Activated CD8-positive, alpha-beta T cell treated with anti-CD3 and anti-CD28 coated beads, Interleukin-2, amount 10 ng/mL, durations not matched to agents 7 days and 5 days (primary cell): ENCODE measurements around the gene GLT8D1. TPM values are rescaled to one million over a fixed set of nuclear protein-coding genes. Genes with fewer than 3 reads are reported as not detected.

Experiments used
- ATAC-seq: fragments of 150-1000 bp; cut with Tn5 transposase; one replicate; pipeline ENCODE4 v1.10.0; 2021; ENCODE audit warnings: moderate library complexity
- CTCF ChIA-PET: fragments of 350-600 bp; sonication (Branson Sonifier 250); formaldehyde crosslinking; loops from one replicate; lab custom pipeline; 2021; ENCODE audit warnings: antibody characterized with exemption; lab: Charles Lee
- POLR2A ChIA-PET: fragments of 350-600 bp; sonication (Branson Sonifier 250); formaldehyde crosslinking; loops from one replicate; lab custom pipeline; 2021; ENCODE audit warnings: antibody characterized with exemption; lab: Charles Lee
- DNase-seq: peaks from one replicate; pipeline ENCODE4 v3.0.0-alpha.2; 2020
- H3K27ac Mint-ChIP-seq: one replicate; pipeline ENCODE4 v1.8.0; 2021; ENCODE audit warnings: mild to moderate bottlenecking, mixed read lengths
- H3K27me3 Mint-ChIP-seq: one replicate; pipeline ENCODE4 v1.8.0; 2021; ENCODE audit warnings: low read depth, mixed read lengths
- H3K36me3 Mint-ChIP-seq: one replicate; pipeline ENCODE4 v1.8.0; 2021; ENCODE audit warnings: low read depth, mixed read lengths
- H3K4me1 Mint-ChIP-seq: one replicate; pipeline ENCODE4 v1.8.0; 2021; ENCODE audit warnings: low read depth, mixed read lengths
- H3K4me3 Mint-ChIP-seq: one replicate; pipeline ENCODE4 v1.8.0; 2021; ENCODE audit warnings: mild to moderate bottlenecking, mixed read lengths
- H3K9me3 Mint-ChIP-seq: one replicate; pipeline ENCODE4 v1.8.0; 2022; ENCODE audit warnings: mixed read lengths; ENCODE audit not compliant: insufficient read depth
- total RNA-seq, 2 experiments: library from RNA; stranded (reverse); gene quantifications; one replicate each; pipeline ENCODE4 v1.2.3, GENCODE V29; 2021

GLT8D1 gene
- total RNA-seq, 2 experiments from 2014 or later = 36.4 to 38.2 TPM

DNA sequence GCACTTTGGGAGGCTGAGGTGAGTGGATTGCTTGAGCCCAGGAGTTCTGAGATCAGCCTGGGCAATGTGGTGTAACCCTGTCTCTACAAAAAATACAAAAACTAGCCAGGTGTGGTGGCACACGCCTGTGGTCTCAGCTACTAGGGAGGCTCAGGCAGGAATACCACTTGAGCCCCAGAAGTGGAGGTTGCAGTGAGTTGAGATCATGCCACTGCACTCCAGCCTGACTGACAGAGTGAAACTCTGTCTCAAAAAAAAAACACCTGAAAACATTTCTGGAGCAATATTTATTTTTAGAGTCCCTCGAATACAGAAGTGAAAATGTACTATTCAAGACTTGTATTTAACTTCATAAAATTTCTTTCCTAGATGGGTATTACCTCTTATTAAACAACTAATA, 4.9 kb upstream of the GLT8D1 start:
- Mint-ChIP-seq H3K4me3 (no peak overlapping the region), H3K36me3 (peaks cover 28% of the 10 kb centered on the region), H3K27ac (no peak overlapping the region), H3K27me3 (no peaks in the 10 kb centered on the region), H3K9me3 (no peaks in the 10 kb centered on the region), H3K4me1 (peaks cover 19% of the 10 kb centered on the region)
- CTCF ChIA-PET = no interaction called here
- ATAC-seq = no peak
- POLR2A ChIA-PET = no interaction called here
- DNase-seq = no peak

DNA sequence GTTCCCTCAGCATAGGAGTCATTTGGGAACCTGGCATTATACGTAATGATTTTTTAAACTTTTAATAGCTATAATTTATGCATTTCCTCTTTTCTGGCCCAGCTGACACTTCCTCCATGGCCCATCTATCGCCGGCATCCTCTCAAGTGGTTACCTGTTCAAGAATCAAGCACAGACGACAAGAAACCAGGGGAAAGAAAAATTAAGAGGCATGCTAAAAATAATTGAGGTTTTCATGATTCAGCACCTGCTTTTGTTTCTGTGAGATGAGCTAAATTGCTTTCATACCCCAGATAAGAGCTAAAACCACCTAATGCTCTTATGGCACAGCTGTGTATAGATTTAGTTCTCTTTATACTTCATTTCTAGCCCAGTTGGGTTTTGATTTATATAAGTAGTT, 2.0 kb upstream of the GLT8D1 start:
- CTCF ChIA-PET = interaction anchor here (0.7 kb wide), 2 partner anchors 14 to 93 kb away, joined by 3 read pairs; no protein-coding TSS in a partner anchor
- Mint-ChIP-seq H3K27ac (peak overlapping the region; percentile 48), H3K4me1 (peaks cover 34% of the 10 kb centered on the region), H3K36me3 (peaks cover 29% of the 10 kb centered on the region), H3K9me3 (no peaks in the 10 kb centered on the region), H3K27me3 (no peaks in the 10 kb centered on the region), H3K4me3 (peak overlapping the region; percentile 96)
- ATAC-seq (no peak), DNase-seq (no peak)
- POLR2A ChIA-PET = interaction anchor here (0.7 to 4.3 kb wide), 2 partner anchors 19 to 22 kb away, joined by 3 to 25 read pairs; partner anchors contain the start of genes GNL3 and PBRM1

DNA sequence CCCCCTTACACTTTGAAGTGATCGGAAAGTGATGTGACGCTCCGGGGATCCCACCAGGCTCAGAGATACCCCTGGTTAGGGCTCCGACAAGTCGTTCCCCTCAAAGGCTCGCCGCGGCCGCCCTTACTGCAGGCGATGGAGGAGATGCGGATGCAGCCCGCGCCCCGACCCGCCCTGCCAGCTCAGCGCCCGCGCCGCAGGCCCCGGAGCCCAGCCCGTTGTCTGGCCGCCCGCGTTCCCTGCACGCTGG, 228 bp downstream of the GLT8D1 start:
- Mint-ChIP-seq H3K4me3 (peak overlapping the region; percentile 96), H3K27ac (peak overlapping the region; percentile 92), H3K9me3 (no peaks in the 10 kb centered on the region), H3K27me3 (no peaks in the 10 kb centered on the region), H3K4me1 (peaks cover 36% of the 10 kb centered on the region), H3K36me3 (peaks cover 24% of the 10 kb centered on the region)
- POLR2A ChIA-PET = interaction anchor here (0.6 to 4.3 kb wide), 5 partner anchors 12 to 403 kb away, joined by 3 to 25 read pairs (median 5); partner anchors contain the start of genes GNL3 and PBRM1
- CTCF ChIA-PET = interaction anchor here (1.2 to 2.3 kb wide), 2 partner anchors 8 to 16 kb away, joined by 3 to 8 read pairs; no protein-coding TSS in a partner anchor
- ATAC-seq (no peak), DNase-seq (no peak)

DNA sequence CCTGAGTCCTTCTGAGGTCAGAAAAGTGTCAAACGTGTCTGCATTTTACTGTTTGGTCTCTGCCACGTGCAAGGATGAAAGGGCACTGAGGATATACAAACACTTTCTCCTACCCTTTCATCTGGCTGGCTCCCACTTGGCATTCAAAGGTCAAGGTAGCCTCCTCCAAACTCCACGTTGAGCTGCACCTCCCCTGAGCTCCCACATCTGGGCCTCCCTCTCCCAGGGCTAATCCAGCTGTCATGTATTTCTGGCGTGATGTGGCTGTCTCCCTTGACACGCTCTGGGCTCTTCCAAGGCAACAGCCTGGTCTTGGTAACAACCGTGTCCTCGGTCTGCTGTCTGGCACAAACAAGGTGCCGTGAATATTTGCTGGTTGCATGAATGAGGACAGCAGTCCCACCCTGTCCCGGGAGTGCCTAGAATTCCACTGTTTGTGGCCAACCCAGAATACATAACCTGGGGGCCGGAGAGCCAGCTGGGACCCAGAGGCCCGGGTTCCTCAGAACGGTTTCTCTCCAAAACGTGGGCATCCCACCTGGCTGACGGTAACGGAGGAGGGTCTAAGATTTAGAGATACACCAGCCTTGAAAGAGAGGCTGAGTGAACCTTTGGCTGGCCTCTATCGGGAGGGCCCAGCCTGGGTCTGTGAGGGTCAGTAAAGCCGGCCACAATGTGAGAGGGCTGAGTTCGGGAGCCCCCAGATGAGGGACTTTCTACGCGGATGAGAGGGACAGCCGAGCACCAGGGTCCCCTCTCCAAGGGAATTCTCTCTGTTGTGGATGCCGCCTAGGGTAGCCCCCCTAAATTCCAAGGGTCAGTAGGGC, 767 bp downstream of the GLT8D1 start:
- peak; percentile 30 for DNase-seq
- ChIA-PET CTCF (interaction anchor here (1.2 to 2.3 kb wide), 2 partner anchors 7 to 16 kb away, joined by 3 to 8 read pairs; no protein-coding TSS in a partner anchor), POLR2A (interaction anchor here (0.6 to 4.3 kb wide), 4 partner anchors 12 to 20 kb away, joined by 3 to 25 read pairs (median 6); partner anchors contain the start of genes GNL3 and PBRM1)

DNA sequence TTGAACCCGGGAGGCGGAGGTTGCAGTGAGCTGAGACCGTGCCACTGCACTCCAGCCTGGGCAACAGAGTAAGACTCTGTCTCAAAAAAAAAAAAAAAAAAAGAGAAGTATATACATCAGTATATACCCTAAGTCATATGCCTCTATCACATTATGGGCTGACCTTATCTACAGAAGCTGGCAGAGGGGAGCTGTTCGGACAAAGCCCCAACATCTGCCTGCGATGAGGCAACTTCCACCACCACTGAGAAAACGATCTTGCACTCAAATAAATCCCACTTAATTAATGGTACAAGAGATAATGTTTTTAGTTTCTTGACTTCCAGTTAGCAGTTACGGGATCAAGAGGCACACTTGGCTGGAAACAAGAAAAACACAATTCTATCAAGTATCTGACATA, 2.2 kb downstream of the GLT8D1 start:
- H3K9me3 Mint-ChIP-seq = no peaks in the 10 kb centered on the region
- no peak overlapping the region for H3K27ac Mint-ChIP-seq
- POLR2A ChIA-PET = no interaction called here
- H3K27me3 Mint-ChIP-seq = no peaks in the 10 kb centered on the region
- ATAC-seq (no peak), DNase-seq (no peak)
- H3K36me3 Mint-ChIP-seq = peaks cover 20% of the 10 kb centered on the region
- CTCF ChIA-PET = no interaction called here
- H3K4me1 Mint-ChIP-seq = peaks cover 31% of the 10 kb centered on the region
- peak overlapping the region; percentile 25 for H3K4me3 Mint-ChIP-seq

More for the DNA sequence above, 767 bp downstream of the GLT8D1 start:
- peak; percentile 3 for ATAC-seq
- H3K4me1 Mint-ChIP-seq = peaks cover 36% of the 10 kb centered on the region
- peaks cover 24% of the 10 kb centered on the region for H3K36me3 Mint-ChIP-seq
- H3K4me3 Mint-ChIP-seq = peak overlapping the region; percentile 96
- no peaks in the 10 kb centered on the region for H3K27me3 Mint-ChIP-seq
- H3K27ac Mint-ChIP-seq = peak overlapping the region; percentile 92
- H3K9me3 Mint-ChIP-seq = no peaks in the 10 kb centered on the region

DNA sequence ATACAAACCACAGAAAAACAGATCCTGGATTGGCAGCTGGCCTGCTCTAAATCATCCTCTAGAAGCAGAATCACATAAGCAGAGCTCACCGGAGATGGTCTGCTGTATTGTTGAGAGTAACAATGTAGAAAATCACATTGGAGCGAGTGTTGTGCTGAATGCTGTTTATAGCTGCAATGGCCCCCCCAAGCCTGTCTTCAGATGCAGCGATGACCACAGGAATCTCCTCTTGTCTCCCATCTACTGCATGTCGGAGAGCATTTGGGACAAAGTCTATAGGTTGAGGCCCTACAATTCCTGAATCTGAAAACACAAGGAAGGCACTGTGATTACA, 8.0 kb downstream of the GLT8D1 start:
- DNase-seq (no peak), ATAC-seq (no peak)
- Mint-ChIP-seq H3K4me1 (peaks cover 14% of the 10 kb centered on the region), H3K36me3 (peaks cover 55% of the 10 kb centered on the region), H3K27me3 (no peaks in the 10 kb centered on the region), H3K9me3 (no peaks in the 10 kb centered on the region), H3K27ac (peak overlapping the region; percentile 27), H3K4me3 (no peak overlapping the region)
- ChIA-PET CTCF (interaction anchor here (1.0 to 1.4 kb wide), 2 partner anchors 8 to 10 kb away, joined by 3 read pairs; partner anchors contain the start of genes GLT8D1 and SPCS1), POLR2A (no interaction called here)

DNA sequence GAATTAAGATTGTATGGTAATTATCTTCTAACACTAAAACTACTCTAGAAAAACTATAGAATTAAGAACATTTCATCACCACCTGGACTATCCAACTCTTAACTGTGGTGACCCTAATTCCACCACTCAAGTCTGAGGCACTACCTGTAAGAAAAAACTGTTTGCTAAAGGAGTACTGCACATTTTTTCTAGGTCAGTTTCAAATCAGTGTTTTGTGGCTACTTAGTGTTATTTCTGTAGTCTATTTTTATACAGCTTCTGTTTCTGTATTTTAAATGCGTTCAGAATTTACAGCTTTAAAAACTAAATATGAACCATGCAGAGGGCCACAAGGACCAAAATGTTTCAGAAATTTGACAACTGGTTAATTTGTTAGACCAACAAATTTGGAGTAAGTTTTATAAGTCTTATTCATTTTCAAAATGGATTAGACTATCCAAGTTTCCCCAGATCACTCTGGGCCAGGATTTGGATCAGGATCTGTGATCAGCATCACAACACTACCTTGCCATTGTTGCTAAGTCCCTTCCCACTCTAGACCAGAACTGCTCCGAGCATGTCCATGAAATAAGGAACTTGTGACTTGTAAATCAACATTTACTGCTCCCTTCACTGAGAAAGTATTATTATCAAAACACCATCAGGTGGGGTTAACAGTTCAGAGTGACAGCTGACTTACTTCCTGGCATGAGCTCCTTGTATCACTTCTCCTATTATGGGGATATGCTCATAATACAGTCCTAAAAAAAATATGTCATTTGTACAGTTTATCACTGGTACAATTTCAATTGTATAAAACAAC, 8.6 kb downstream of the GLT8D1 start:
- DNase-seq = no peak
- peaks cover 59% of the 10 kb centered on the region for H3K36me3 Mint-ChIP-seq
- no peak overlapping the region for H3K4me3 Mint-ChIP-seq
- ChIA-PET POLR2A (no interaction called here), CTCF (interaction anchor here (0.8 to 1.4 kb wide), 4 partner anchors 9 to 285 kb away, joined by 3 read pairs; partner anchors contain the start of genes GLT8D1 and SPCS1)
- no peaks in the 10 kb centered on the region for H3K9me3 Mint-ChIP-seq
- ATAC-seq = peak; percentile 4
- peaks cover 14% of the 10 kb centered on the region for H3K4me1 Mint-ChIP-seq
- H3K27me3 Mint-ChIP-seq = no peaks in the 10 kb centered on the region
- H3K27ac Mint-ChIP-seq = peak overlapping the region; percentile 27

DNA sequence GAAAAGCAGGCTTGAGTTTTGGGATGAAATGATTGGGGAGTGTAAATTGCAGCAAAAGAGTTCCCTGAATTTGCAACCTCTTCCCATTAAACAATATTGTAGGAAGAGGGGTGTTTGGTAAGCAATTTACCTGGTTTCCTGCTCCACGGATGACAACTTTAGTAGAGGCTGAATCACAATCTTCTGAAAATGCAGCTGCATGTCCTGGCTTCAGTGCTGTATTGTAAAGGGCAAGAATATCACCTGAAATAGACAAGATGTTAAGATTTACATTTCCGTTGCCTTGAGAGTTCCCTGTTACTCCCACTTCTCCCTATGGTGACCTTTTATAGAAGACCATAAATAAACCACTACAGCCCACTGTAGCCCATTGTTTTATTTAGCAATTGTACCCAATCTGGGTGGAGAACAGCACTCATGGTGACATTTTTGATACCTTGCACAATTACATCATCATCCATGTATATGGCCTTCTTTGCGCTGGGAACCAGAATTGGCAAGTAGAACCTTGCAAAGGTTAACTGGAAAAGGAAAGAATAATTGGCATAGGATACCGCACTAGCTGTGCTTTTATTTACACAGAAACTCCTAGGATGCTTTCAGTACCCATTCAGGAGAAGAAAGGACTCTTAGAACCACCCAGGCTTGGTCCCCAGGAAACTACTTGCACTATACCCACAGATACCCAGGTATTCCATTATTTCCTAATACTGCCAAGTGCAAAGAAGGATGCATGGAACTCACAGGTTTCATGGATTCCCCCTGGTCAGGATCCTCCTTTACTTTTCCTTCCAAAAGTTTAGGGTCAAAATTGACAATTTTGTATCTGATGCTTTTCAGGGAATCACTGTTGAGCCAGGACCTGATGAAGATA, 9.6 kb downstream of the GLT8D1 start:
- no peak for DNase-seq
- H3K27me3 Mint-ChIP-seq = no peaks in the 10 kb centered on the region
- no peaks in the 10 kb centered on the region for H3K9me3 Mint-ChIP-seq
- ATAC-seq = no peak
- POLR2A ChIA-PET = no interaction called here
- peaks cover 63% of the 10 kb centered on the region for H3K36me3 Mint-ChIP-seq
- no peak overlapping the region for H3K27ac Mint-ChIP-seq
- no peak overlapping the region for H3K4me3 Mint-ChIP-seq
- CTCF ChIA-PET = interaction anchor here (0.8 to 1.0 kb wide), 3 partner anchors 9 to 284 kb away, joined by 3 read pairs; partner anchors contain the start of gene PBRM1
- H3K4me1 Mint-ChIP-seq = peaks cover 17% of the 10 kb centered on the region

DNA sequence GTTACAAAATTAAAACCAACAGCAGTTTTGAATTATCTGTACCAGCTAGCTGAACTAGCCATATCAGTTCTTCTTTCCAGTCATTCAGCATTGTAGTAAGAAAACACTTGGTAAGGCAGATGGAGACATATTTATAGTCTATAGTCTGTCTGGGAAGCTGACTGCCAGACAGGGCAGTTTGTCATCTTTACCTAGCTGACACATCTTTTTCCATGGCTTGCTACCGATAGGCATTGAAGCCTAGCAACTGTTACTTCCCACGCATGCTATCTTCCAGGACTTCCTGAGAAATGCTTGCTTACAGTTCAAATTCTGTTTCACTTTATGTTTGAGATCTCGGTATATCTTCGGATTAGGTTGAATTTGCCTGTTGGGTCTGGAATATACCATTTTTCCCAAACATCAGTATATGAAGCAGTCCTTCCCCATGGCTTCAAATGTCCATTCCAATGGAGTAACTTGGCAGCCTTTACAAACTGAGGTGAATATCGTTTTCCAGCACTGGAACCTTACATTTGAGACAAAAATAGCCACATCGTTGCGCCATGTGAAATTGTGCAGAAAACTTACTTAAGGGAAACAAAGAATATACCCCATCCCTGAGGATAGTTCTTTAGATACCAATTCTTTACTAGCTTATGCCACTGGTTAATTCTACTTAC, 10.9 kb downstream of the GLT8D1 start:
- H3K4me1 Mint-ChIP-seq = peaks cover 24% of the 10 kb centered on the region
- no peaks in the 10 kb centered on the region for H3K9me3 Mint-ChIP-seq
- POLR2A ChIA-PET = no interaction called here
- DNase-seq (no peak), ATAC-seq (no peak)
- CTCF ChIA-PET = interaction anchor here (0.6 kb wide), 1 partner anchor 13 kb away, joined by 3 read pairs; no protein-coding TSS in a partner anchor
- H3K36me3 Mint-ChIP-seq = peaks cover 70% of the 10 kb centered on the region
- no peak overlapping the region for H3K27ac Mint-ChIP-seq
- H3K4me3 Mint-ChIP-seq = no peak overlapping the region
- H3K27me3 Mint-ChIP-seq = no peaks in the 10 kb centered on the region

DNA sequence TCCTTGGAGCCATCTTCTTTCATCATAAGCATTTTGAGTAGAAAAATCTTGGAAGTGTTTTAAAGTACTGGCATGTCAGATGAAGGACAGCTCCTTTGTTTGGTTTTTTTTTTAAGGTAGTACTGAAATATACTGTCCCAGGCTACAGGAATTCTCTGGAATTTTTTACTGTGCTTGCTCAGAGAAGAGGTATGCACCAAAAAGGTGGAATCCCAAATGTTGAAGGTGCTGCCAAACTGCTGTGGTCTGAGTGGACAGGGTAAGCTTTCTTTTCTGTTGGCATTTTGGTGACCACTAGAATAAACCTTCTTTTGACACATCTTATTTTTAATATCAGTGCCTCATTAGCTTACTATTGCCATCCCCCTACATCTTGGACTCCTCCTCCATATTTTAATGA, 12.5 kb downstream of the GLT8D1 start:
- CTCF ChIA-PET = interaction anchor here (0.7 to 0.9 kb wide), 2 partner anchors 61 to 191 kb away, joined by 3 read pairs; no protein-coding TSS in a partner anchor
- no peak for DNase-seq
- H3K4me3 Mint-ChIP-seq = no peak overlapping the region
- peak overlapping the region; percentile 53 for H3K27ac Mint-ChIP-seq
- peaks cover 39% of the 10 kb centered on the region for H3K4me1 Mint-ChIP-seq
- ATAC-seq = no peak
- no peaks in the 10 kb centered on the region for H3K27me3 Mint-ChIP-seq
- H3K36me3 Mint-ChIP-seq = peaks cover 81% of the 10 kb centered on the region
- no peaks in the 10 kb centered on the region for H3K9me3 Mint-ChIP-seq
- POLR2A ChIA-PET = interaction anchor here (0.5 to 1.8 kb wide), 2 partner anchors 13 to 350 kb away, joined by 5 to 10 read pairs; partner anchors contain the start of genes GLT8D1 and SPCS1
